K562 (cell line): ENCODE measurements around the gene PGD. TPM values are rescaled to one million over a fixed set of nuclear protein-coding genes. Genes with fewer than 3 reads are reported as not detected.

Experiments used
- ARNT ChIP-seq, 2 experiments: fragments of 450-650 bp; IDR thresholded peaks; 2 replicates each; pipeline ENCODE4 v1.6.1; 2016; ENCODE audit warnings: mild to moderate bottlenecking in 1 of 2
- BRD4 ChIP-seq: fragments of 200-600 bp; sonication (generic); IDR thresholded peaks from 2 replicates; pipeline ENCODE4 v1.6.1; 2017; ENCODE audit warnings: inconsistent platforms
- DACH1 ChIP-seq: fragments of 450-650 bp; IDR thresholded peaks from 2 replicates; pipeline ENCODE4 v1.6.1; 2018; ENCODE audit not compliant: partially characterized antibody
- KAT8 ChIP-seq: fragments of 450-650 bp; IDR thresholded peaks from 2 replicates; pipeline ENCODE4 v1.6.1; 2016; ENCODE audit warnings: low read depth, mild to moderate bottlenecking
- NEUROD1 ChIP-seq: fragments of 150-350 bp; IDR thresholded peaks from 2 replicates; pipeline ENCODE4 v1.6.1; 2014; ENCODE audit warnings: borderline replicate concordance, low read length, low read depth; ENCODE audit not compliant: partially characterized antibody
- TAF9B ChIP-seq: fragments of 450-650 bp; IDR thresholded peaks from 2 replicates; pipeline ENCODE4 v1.6.1; 2018; ENCODE audit warnings: mild to moderate bottlenecking; ENCODE audit not compliant: partially characterized antibody
- ZBTB40 ChIP-seq, 2 experiments: fragments of 450-650 bp in 1 of 2; sonication (generic) in 1 of 2; formaldehyde crosslinking in 1 of 2; IDR thresholded peaks; 2 replicates each; pipeline versions ENCODE4 v1.7.1 to v1.9.0; 2016 to 2022; ENCODE audit warnings: inconsistent platforms in 1 of 2, mild to moderate bottlenecking in 1 of 2, missing genetic modification reagents in 1 of 2
- ZC3H8 ChIP-seq: fragments of 450-650 bp; IDR thresholded peaks from 2 replicates; pipeline ENCODE4 v1.6.1; 2017
- ZNF507 ChIP-seq: conservative IDR thresholded peaks from 2 replicates; pipeline ENCODE4 v1.6.1; 2017; ENCODE audit warnings: missing genetic modification characterization, missing compliant biosample characterization
- ZNF639 ChIP-seq, 2 experiments: fragments of 200-800 bp in 1 of 2; sonication (Bioruptor generic) in 1 of 2; sonication (generic) in 1 of 2; formaldehyde crosslinking in 1 of 2; IDR thresholded peaks in 1 of 2; conservative IDR thresholded peaks in 1 of 2; 2 replicates each; pipeline versions ENCODE4 v1.5.0 to v1.6.1; 2016 to 2020; ENCODE audit warnings: missing compliant biosample characterization in 1 of 2, missing genetic modification characterization in 1 of 2, missing genetic modification reagents in 1 of 2
- ZNF766 ChIP-seq: fragments of 200-800 bp; sonication (Bioruptor generic); conservative IDR thresholded peaks from 2 replicates; pipeline ENCODE4 v1.6.1; 2016; ENCODE audit warnings: missing genetic modification characterization, missing compliant biosample characterization
- ZNF778 ChIP-seq: fragments of 450-650 bp; formaldehyde crosslinking; IDR thresholded peaks from 2 replicates; pipeline ENCODE4 v1.4.0; 2020; ENCODE audit warnings: mild to moderate bottlenecking, moderate library complexity
- polyA plus RNA-seq, 8 experiments: library from polyadenylated mRNA; depleted of rRNA in 4 of 8; stranded (reverse) in 5 of 8; unstranded in 3 of 8; fragments of >200 nt; fragmentation: Nextera tagmentation in 2 of 8; fragmentation: Illumina TruSeq in 1 of 8; extraction: Ambion mirVana in 2 of 8; extraction: Trizol in 1 of 8; gene quantifications; 2 replicates each; pipeline versions ENCODE4 v1.2.1 to v1.2.3, GENCODE V29; 2011 to 2014; ENCODE audit warnings: inconsistent platforms in 1 of 8, missing spikeins in 1 of 8
- total RNA-seq, 7 experiments: library from RNA; depleted of rRNA in 6 of 7; stranded (reverse); fragments of >200 nt in 6 of 7; fragmentation: Illumina TruSeq in 2 of 7; extraction: Trizol in 2 of 7; gene quantifications; 2 replicates each; pipeline versions ENCODE4 v1.2.1 to v1.2.3, GENCODE V29; 2011 to 2021; ENCODE audit warnings: low replicate concordance in 1 of 7
- TF ChIP-seq, protein P1 (sequence below), 2 experiments: fragments of 450-650 bp in 1 of 2; IDR thresholded peaks; 2 replicates each; pipeline ENCODE4 v1.6.1; 2011 to 2017; ENCODE audit warnings: low read depth in 2 of 2, antibody characterized with exemption in 1 of 2, borderline replicate concordance in 1 of 2, low read length in 1 of 2, mild to moderate bottlenecking in 1 of 2, mixed read lengths in 1 of 2; ENCODE audit not compliant: control insufficient read depth in 1 of 2

Gene PGD
- total and polyA plus RNA-seq, 9 of the 15 experiments (the other 6 are each of a cell fraction or from before 2014, with no cell fraction given), result 177 to 542 (median 270) TPM

- TF ChIP-seq DACH1 (peak; percentile 12), ZC3H8 (no peak), ARNT (IDR thresholded peaks at IDR 0.05) (no peak; a peak in 1 of 4 replicates), ZNF507 (tag) (no peak), ZBTB40 (IDR thresholded peaks at IDR 0.05) (peak; percentile 76), ZBTB40 (CRISPR knock-in tag; IDR thresholded peaks at IDR 0.05) (no peak), NEUROD1 (peak; percentile 80), BRD4 (no peak), KAT8 (no peak), ZNF639 (CRISPR knock-in tag; conservative IDR thresholded peaks at IDR 0.05 in 1 of 2, IDR thresholded peaks at IDR 0.05 in 1 of 2) (peak in 1 of 2 experiments; percentile 83; a peak in 2 of 4 replicates), ZNF778 (CRISPR knock-in tag) (no peak), ZNF766 (CRISPR knock-in tag) (peak; percentile 77), TAF9B (peak; percentile 73)
- TF ChIP-seq, protein P1, sequence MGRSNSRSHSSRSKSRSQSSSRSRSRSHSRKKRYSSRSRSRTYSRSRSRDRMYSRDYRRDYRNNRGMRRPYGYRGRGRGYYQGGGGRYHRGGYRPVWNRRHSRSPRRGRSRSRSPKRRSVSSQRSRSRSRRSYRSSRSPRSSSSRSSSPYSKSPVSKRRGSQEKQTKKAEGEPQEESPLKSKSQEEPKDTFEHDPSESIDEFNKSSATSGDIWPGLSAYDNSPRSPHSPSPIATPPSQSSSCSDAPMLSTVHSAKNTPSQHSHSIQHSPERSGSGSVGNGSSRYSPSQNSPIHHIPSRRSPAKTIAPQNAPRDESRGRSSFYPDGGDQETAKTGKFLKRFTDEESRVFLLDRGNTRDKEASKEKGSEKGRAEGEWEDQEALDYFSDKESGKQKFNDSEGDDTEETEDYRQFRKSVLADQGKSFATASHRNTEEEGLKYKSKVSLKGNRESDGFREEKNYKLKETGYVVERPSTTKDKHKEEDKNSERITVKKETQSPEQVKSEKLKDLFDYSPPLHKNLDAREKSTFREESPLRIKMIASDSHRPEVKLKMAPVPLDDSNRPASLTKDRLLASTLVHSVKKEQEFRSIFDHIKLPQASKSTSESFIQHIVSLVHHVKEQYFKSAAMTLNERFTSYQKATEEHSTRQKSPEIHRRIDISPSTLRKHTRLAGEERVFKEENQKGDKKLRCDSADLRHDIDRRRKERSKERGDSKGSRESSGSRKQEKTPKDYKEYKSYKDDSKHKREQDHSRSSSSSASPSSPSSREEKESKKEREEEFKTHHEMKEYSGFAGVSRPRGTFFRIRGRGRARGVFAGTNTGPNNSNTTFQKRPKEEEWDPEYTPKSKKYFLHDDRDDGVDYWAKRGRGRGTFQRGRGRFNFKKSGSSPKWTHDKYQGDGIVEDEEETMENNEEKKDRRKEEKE (IDR thresholded peaks at IDR 0.05; ENCODE audit: borderline replicate concordance in 1 of 2, control insufficient read depth in 1 of 2, low read depth in 2 of 2, low read length in 1 of 2), result 0 out of 4 replicates have a peak, but pooled peaks of 1 of the 2 experiments have one; percentile 46
Observed at GRCh38 chr1:10415211-10415930, 16.5 kb downstream of the PGD start (continued).
